Right kidney (tissue), 1 donor: ENCODE results near the gene TCF23.
"Not testable (repeated sequence)": the region's sequence is repeated elsewhere in the genome, so short reads cannot be mapped to it uniquely, and the experiment has no call there.

ENCODE experiments used
- DNase-seq: peaks from one replicate; pipeline ENCODE4 v3.0.0-alpha.2; 2016

The TCF23 gene

DNA sequence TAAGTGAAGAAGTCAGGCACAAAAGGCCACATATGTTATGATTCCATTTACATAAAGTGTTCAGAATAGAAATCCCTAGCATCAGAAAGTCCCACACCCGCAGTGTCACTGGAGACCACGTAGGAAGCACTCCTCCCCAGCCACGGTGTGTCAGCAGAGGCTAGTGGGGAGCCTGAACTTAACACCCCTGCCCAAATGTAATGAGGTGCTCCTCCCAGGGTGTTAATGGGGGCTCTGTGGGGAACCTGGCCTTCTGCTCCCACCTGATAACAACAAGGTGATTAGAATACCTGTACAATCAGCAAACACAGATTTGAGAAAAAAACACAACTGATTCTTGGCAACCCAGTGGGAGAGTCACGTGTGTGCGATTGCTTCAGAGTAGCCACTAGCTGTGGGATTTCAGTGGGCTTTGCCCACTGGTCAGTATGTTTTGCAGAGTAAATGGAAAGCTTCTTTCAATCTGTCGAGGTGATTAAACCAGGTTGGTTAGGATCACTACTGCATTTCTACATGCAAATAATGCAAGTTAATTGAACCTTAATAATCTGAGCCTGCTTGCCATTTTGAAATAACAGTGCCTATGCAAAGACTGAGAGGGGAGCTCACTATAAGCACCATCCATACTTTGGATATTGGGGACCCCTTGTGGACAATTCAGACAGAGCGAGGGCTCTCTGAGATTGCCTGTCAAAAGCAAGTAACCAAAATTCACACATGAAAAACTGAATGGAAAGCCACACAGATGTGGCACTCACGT is 42.4 kb downstream of the TCF23 start:
- no peak for DNase-seq

DNA sequence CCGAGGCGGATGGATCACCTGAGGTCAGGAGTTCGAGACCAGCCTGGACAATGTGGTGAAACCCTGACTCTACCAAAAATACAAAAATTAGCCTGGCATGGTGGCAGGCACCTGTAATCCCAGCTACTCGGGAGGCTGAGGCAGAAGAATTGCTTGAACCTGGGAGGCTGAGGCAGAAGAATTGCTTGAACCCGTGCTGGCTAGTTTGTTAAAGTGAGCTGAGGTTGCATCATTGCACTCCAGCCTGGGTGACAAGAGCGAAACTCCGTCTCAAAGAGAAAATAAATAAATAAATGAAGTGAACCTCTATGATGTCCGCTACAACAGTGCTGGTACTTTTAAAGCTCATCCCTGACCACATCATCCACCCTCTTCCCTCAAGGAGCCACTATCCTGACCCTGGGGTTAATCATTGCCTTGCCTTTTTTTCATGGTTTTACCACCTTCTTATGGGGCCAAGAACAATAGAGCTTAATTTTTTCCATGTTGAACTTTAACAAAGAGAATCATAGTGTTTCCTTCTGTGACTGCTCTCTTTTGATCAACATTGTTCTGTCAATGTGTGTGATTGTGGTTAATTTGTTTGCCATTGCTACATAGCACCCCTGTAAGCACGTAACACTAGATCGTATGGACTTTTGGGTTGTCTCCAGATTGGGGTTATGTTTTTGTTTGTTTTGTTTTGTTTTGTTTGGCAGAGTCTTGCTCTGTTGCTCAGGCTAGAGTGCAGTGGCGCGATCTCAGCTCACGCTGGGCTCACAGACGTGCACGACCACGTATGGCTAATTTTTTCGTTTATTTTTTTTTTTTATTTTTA is 45.9 kb downstream of the TCF23 start:
- DNase-seq, result no peak

DNA sequence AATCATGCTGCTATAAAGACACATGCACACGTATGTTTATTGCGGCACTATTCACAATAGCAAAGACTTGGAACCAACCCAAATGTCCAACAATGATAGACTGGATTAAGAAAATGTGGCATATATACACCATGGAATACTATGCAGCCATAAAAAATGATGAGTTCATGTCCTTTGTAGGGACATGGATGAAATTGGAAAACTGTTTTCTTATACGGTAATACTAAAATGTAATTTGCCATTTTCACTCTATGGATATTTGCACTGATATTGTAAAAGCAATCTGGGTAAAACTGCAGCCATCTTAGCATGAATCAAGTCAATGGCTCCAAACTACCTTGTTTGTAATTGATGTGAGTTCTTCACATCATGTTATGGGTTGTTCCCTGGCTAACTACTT is 47.0 kb downstream of the TCF23 start:
- not testable (repeated sequence) for DNase-seq

DNA sequence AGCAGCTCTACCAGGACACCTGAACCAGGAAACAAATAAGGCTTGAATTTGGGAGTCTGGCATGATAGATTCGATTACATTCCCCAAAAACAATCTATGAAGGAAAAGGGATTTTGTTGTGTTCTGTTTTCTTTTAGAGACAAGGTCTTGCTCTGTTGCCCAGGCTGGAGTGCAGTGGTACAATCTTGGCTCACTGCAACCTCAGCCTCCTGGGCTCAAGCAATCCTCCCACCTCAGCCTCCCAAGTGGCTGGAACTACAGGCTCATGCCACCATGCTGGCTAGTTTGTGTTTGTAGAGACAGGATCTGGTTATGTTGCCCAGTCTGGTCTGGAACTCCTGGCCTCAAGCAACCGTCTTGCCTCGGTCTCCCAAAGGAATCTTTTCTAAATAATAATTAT is 49.3 kb downstream of the TCF23 start:
- not testable (repeated sequence) for DNase-seq

DNA sequence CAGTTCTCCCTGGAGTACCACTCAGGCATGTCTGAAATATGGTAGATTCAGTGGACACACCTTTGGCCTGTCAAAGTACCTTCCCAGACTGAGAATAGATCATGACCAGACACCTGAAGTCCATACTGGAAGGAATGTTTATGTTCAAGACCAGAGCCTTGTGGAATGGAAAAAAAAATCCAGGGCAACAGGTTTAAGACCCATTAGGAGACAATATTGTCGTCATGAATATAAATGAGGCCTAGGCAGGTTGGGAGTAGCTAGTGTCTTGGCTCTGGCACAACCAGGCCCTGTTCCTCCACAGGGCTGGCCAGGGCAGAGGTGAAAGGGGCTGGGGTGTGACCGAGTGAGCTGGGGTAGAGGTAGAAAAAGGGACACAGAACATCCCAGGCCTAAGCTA is 49.8 kb downstream of the TCF23 start:
- DNase-seq, result no peak

DNA sequence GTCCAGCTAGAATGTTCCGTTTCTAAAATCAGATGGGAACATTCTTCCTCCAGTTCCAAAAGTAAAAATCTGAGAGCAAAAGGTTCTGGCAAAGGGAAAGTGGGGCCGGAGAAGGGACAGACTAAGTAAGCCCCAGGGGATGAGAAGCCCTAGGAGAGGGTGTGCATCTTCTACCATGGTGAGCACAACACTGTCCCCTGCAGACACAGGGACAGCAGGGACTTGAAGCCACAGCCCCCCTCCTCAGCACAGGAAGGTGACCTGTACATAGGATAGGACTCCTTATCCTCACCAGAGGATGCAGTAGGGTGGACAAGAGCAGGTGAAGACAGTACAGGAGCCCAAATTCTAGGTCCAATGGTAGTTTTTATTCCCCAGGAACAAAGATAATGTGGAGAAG is 50.4 kb downstream of the TCF23 start:
- no peak for DNase-seq

DNA sequence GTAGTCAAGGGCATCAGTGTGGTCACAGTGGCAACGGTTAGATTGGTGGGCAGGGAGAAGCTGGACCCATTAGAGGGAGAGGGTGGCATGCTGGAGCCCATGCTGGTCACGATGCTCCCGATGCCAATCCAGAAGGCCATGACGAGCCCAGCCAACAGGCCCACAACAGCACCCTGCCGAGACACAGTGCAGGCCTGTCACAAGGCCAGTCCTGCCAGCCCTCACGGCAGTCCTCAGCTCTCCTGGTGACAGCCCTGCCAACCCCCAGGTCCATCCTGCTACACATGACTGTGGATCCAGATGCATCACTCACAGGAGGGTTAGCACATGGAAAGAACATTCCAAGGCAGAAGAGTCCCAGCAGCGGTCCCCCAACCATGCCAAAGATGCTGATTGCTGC is 52.9 kb downstream of the TCF23 start:
- no peak for DNase-seq

DNA sequence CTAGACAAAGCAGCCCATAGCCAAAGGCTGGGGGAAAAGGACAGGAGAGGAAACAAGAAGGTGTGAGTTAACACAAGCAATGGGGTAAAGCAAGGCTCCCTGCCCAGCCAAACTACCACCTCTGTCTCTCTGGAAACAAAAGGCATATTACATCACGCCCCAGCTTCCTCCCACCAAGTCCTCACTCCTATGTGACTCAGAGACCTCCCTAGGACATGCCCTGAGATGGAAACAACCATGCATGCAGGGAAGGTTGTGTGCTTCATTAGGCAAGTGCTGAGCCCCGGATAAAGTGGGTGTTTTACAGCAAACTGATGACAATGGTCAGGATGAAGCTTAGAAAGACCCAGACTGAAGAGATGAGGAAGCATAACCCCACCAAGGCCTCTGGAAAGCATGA is 54.0 kb downstream of the TCF23 start:
- no peak for DNase-seq

DNA sequence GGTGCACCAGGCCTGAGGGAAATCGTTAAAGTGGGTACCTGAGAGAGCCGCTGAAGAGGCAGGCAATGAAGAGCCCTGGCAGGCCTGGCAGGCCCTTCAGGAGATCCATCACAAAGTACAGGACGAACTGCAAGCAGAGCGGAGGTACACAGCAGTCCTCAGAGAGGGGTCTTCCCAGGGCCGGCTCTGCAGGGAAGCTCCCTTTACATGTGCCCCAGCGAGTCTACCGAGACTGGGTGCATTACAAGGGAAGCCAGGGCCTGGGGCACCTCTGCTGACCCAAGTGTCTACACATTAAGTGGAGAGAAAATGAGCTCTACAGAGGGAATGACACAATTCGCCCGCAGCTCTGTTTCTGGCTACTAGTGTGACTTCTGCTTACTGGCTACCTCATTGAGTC is 54.9 kb downstream of the TCF23 start:
- no peak for DNase-seq

DNA sequence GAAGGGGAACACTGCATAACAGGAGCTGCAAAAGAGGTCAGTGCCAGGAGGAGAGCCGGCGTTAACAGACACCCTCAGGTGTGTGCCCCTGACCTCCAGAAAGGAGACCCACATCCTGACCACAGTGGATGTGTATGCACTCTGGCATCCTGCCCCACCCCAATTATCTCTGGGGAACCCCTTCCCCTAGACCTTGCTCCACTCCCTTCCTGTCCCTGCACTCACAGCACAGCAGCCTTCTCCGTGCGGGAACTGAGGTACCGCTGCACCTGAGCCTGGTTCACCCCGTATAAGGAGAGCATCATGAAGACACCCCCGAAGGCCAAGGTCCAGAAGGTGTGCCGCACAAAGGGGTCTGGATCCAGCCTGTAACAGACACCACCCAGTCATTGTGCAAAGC is 55.8 kb downstream of the TCF23 start:
- DNase-seq, result no peak

DNA sequence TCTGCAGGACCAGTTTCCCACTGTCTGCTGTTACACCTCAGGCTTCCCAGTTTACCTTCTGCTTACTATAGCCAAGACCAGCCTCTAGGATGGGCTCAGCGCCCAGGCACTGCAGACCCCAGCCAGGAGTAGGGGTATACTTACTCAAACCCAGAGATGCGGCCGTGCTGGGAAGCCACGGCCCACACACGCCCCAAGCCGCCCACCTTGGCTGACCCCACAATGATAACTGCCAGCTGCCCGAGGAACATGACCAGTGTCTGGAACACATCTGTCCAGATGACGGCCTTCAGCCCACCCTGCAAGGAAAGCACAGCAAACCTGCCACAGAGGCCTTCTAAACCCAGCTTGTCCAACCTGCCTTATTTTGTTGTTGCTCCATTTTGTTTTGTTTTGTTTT is 56.4 kb downstream of the TCF23 start:
- no peak for DNase-seq

DNA sequence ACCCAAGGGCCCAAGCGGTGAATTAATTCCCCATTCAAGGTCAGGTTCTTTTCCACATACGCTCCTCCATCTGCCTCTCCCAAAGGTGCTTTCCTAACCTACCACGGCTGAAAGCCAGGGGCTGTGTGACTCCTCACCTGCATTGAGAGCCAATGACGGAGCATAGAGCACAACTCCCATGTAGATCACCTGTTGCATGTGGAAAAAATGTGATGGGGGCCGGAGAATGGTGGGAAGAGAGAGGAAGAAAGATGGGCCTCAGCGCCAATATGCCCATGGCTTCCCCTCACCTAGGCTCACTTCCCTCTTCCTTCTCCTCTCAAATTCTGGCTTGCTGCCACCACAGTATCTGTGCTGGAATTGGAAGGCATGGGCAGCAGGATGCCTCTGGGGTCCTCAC is 57.5 kb downstream of the TCF23 start:
- no peak for DNase-seq
